C4-2B (cell line): ENCODE results near the gene KCNIP4.

ENCODE experiments used
- H3K27ac ChIP-seq: fragments of 450-650 bp; 2 replicates; pipeline ENCODE4 v1.5.1; 2017
- CTCF ChIP-seq: fragments of 450-650 bp; conservative IDR thresholded peaks from 2 replicates; pipeline ENCODE4 v1.5.1; 2017; ENCODE audit warnings: mild to moderate bottlenecking
- ZFX ChIP-seq: fragments of 450-650 bp; IDR thresholded peaks from 2 replicates; pipeline ENCODE4 v1.6.1; 2017

Gene KCNIP4

GRCh38 chr4:20899591-20899990 lies 1049.0 kb downstream of the KCNIP4 start:
- H3K27ac ChIP-seq: no peak overlapping the region
- TF ChIP-seq ZFX: no peak
- TF ChIP-seq CTCF: no peak

GRCh38 chr4:20895988-20896387 lies 1052.6 kb downstream of the KCNIP4 start:
- TF ChIP-seq CTCF (no peak), ZFX (no peak)

GRCh38 chr4:20895208-20895607 lies 1053.4 kb downstream of the KCNIP4 start:
- no peak overlapping the region for H3K27ac ChIP-seq
- TF ChIP-seq CTCF (no peak), ZFX (no peak)

More at GRCh38 chr4:20895988-20896387, 1052.6 kb downstream of the KCNIP4 start:
- no peak overlapping the region for H3K27ac ChIP-seq

- TF ChIP-seq ZFX (no peak), CTCF (no peak)
- no peak overlapping the region for H3K27ac ChIP-seq
These were observed 1057.8 kb downstream of the KCNIP4 start for GRCh38 chr4:20890761-20891160.

GRCh38 chr4:20889901-20890300 lies 1058.7 kb downstream of the KCNIP4 start:
- H3K27ac ChIP-seq: no peak overlapping the region
- TF ChIP-seq CTCF (no peak), ZFX (no peak)

GRCh38 chr4:20883677-20884076 lies 1064.9 kb downstream of the KCNIP4 start:
- TF ChIP-seq CTCF: no peak
- TF ChIP-seq ZFX: no peak
- no peak overlapping the region for H3K27ac ChIP-seq

- TF ChIP-seq ZFX (no peak), CTCF (no peak)
- H3K27ac ChIP-seq: no peak overlapping the region
These were observed 1065.3 kb downstream of the KCNIP4 start for GRCh38 chr4:20883231-20883630.
